Mesendoderm (in vitro differentiated cells): ENCODE results near the gene ASAH2B. TPM values are rescaled to one million over a fixed set of nuclear protein-coding genes. Genes with fewer than 3 reads are reported as not detected.
"Not testable (repeated sequence)": the region's sequence is repeated elsewhere in the genome, so short reads cannot be mapped to it uniquely, and the experiment has no call there.

ENCODE experiments used
- DNase-seq: peaks from one replicate; pipeline ENCODE4 v3.0.0; 2013
- H2AK5ac ChIP-seq: 2 replicates; pipeline ENCODE4 v1.6.1; 2013; ENCODE audit warnings: low read length, inconsistent platforms
- H2BK120ac ChIP-seq: 2 replicates; pipeline ENCODE4 v1.6.1; 2013; ENCODE audit warnings: low read depth, mild to moderate bottlenecking, low read length, moderate library complexity, mixed read lengths
- H2BK15ac ChIP-seq: replicated peaks from 2 replicates; pipeline ENCODE4 v1.6.1; 2013; ENCODE audit warnings: low read depth, mild to moderate bottlenecking, moderate library complexity
- H2BK5ac ChIP-seq: 2 replicates; pipeline ENCODE4 v1.6.1; 2013; ENCODE audit warnings: low read length, inconsistent platforms
- H3K18ac ChIP-seq: 2 replicates; pipeline ENCODE4 v1.6.1; 2013; ENCODE audit warnings: mild to moderate bottlenecking, low read length, mixed read lengths
- H3K23ac ChIP-seq: one replicate; pipeline ENCODE4 v1.6.1; 2013; ENCODE audit warnings: low read length
- H3K27ac ChIP-seq: 2 replicates; pipeline ENCODE4 v1.5.1; 2013; ENCODE audit warnings: low read depth, mild to moderate bottlenecking, inconsistent platforms, low read length, moderate library complexity
- H3K27me3 ChIP-seq: 2 replicates; pipeline ENCODE4 v1.6.1; 2013; ENCODE audit warnings: low read length, control low read depth, mild to moderate bottlenecking, inconsistent platforms; ENCODE audit not compliant: insufficient read depth, poor library complexity
- H3K36me3 ChIP-seq: 2 replicates; pipeline ENCODE4 v1.6.1; 2013; ENCODE audit warnings: low read length, inconsistent platforms; ENCODE audit not compliant: control insufficient read depth, insufficient read depth
- H3K4ac ChIP-seq: one replicate; pipeline ENCODE4 v1.6.1; 2013; ENCODE audit warnings: low read depth, mild to moderate bottlenecking, low read length, moderate library complexity
- H3K4me1 ChIP-seq: 2 replicates; pipeline ENCODE4 v1.6.1; 2013; ENCODE audit warnings: low read depth, low read length, inconsistent platforms; ENCODE audit not compliant: control insufficient read depth
- H3K4me2 ChIP-seq: 2 replicates; pipeline ENCODE4 v1.6.1; 2013; ENCODE audit warnings: low read length
- H3K4me3 ChIP-seq: 2 replicates; pipeline ENCODE4 v1.5.1; 2013; ENCODE audit warnings: mild to moderate bottlenecking, low read length
- H3K56ac ChIP-seq: one replicate; pipeline ENCODE4 v1.6.1; 2013; ENCODE audit warnings: low read length
- H3K79me1 ChIP-seq: 2 replicates; pipeline ENCODE4 v1.6.1; 2013; ENCODE audit warnings: low read length, inconsistent platforms
- H3K79me2 ChIP-seq: 2 replicates; pipeline ENCODE4 v1.6.1; 2013; ENCODE audit warnings: mild to moderate bottlenecking, low read length; ENCODE audit not compliant: control insufficient read depth, insufficient read depth
- H3K9ac ChIP-seq: 2 replicates; pipeline ENCODE4 v1.6.1; 2013; ENCODE audit warnings: low read length, inconsistent platforms
- H4K5ac ChIP-seq: one replicate; pipeline ENCODE4 v1.6.1; 2013; ENCODE audit warnings: low read length
- H4K8ac ChIP-seq: one replicate; pipeline ENCODE4 v1.6.1; 2013; ENCODE audit warnings: low read depth, mild to moderate bottlenecking, control low read depth, low read length, moderate library complexity
- WGBS: extraction: QIAGEN DNeasy Blood & Tissue Kit; methylation state at CpG from one replicate; pipeline ENCODE4 v1.1.7; 2013; ENCODE audit warnings: low lambda C conversion rate, missing lambda C conversion rate; ENCODE audit not compliant: insufficient coverage; ENCODE audit errors: extremely low coverage; 5-methylcytosine and 5-hydroxymethylcytosine counted together
- polyA plus RNA-seq, 2 experiments: library from polyadenylated mRNA; stranded (reverse); fragments of 200-250 nt; gene quantifications; one replicate each; pipeline ENCODE4 v1.2.3, GENCODE V29; 2013

ASAH2B gene
- polyA plus RNA-seq (2013, experiment 1 of 2): 7.7 TPM
- 6.2 TPM for polyA plus RNA-seq (2013, experiment 2 of 2)

DNA sequence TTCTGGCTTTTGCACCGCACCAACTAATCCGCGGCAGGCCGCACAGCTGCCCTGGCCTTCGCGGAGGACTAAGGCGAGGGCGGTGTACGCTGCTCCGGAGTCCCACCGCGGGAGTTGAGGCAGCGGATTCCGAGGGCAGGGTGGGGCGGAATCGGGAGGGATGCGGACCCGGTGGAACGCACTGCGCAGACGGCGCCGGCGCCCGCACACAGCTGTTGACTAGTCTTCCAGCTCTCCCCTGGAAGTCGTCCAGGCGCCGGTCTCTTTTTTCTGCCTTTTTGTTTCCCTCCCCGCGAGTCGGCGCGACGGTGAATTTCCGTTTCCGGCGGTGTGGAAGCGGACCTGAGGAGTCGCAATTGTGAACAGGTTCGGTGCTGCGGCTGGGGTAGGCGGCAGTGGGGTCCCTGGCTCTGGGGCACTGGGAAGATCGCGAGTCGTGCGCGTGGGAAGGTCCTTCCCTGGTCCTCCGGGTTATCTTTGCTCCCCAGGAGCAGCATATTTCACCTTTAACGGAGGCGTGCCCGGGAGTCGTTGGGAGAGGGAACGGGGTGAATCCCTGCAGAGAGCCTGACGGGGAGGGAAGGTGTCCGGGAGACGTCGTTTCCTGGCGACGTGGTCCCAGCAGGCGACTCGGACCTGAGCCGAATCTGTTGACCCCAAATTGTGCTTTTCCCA lies at the start of gene ASAH2B:
TSS of gene ASAH2B (plus strand) at position 319 of the 675 bp plus-strand sequence. CDS start 5,195 bp downstream, outside the sequence.
- no peaks in the 10 kb centered on the region for H3K27me3 ChIP-seq
- WGBS: no CpG with 5 or more reads among the region's 62 CpGs
- H3K79me1 ChIP-seq: no peaks in the 10 kb centered on the region
- peak within 1 kb of the TSS; percentile 70 for H3K4me2 ChIP-seq
- no peak within 1 kb of the TSS for H2AK5ac ChIP-seq
- peak within 1 kb of the TSS; percentile 88 for H3K9ac ChIP-seq
- peak within 1 kb of the TSS; percentile 61 for H3K4me3 ChIP-seq
- DNase-seq: peak; percentile 90
- H2BK120ac ChIP-seq: no peak within 1 kb of the TSS
- no peaks in the 10 kb centered on the region for H3K4me1 ChIP-seq
- H3K36me3 ChIP-seq: no peaks in the 10 kb centered on the region
- peak within 1 kb of the TSS; percentile 88 for H2BK5ac ChIP-seq
- peak within 1 kb of the TSS; percentile 66 for H3K23ac ChIP-seq
- peak within 1 kb of the TSS; percentile 8 for H3K4ac ChIP-seq
- H4K8ac ChIP-seq: no peak within 1 kb of the TSS
- peak within 1 kb of the TSS; percentile 5 for H4K5ac ChIP-seq
- peak within 1 kb of the TSS; percentile 88 for H3K18ac ChIP-seq
- H3K27ac ChIP-seq: peak within 1 kb of the TSS; percentile 29
- peak within 1 kb of the TSS; percentile 98 for H3K56ac ChIP-seq
- no peaks in the 10 kb centered on the region for H3K79me2 ChIP-seq
- no peak within 1 kb of the TSS for H2BK15ac ChIP-seq

GRCh38 chr10:50697819-50698218 lies 41.9 kb upstream of the ASAH2B start:
- H2BK5ac ChIP-seq, H2BK15ac ChIP-seq, H3K18ac ChIP-seq: not testable (repeated sequence)

DNA sequence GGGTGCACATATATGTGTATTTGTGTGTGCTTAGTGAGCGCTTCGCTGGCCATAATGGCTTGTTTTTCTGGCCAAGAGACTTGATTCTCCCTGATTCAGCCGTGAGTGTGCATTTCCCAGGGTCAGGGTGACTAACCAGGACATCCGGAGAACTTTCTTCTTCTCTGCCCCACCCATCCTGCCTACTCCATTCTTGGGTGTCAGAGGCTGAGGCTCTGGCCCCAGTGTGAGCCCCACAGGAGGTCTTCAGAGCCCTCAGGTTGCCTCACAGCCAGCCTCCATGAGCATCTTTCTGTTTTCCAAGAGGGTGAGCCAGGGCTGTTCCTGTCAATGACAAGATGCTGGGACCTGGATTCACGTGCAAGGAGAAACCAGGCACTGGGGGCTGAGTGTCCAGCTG lies 37.8 kb upstream of the ASAH2B start:
- not testable (repeated sequence) for H4K5ac ChIP-seq
- no CpG with 5 or more reads among the region's 5 CpGs for WGBS

More at GRCh38 chr10:50697819-50698218, 41.9 kb upstream of the ASAH2B start:
- H3K36me3 ChIP-seq, H2AK5ac ChIP-seq, H3K4me2 ChIP-seq, H3K4ac ChIP-seq, H4K5ac ChIP-seq, H2BK120ac ChIP-seq, H3K27me3 ChIP-seq, H4K8ac ChIP-seq, DNase-seq, H3K27ac ChIP-seq, H3K9ac ChIP-seq, H3K4me3 ChIP-seq, H3K23ac ChIP-seq, H3K4me1 ChIP-seq, H3K79me2 ChIP-seq, H3K79me1 ChIP-seq, H3K56ac ChIP-seq: not testable (repeated sequence)
- no CpG with 5 or more reads among the region's 4 CpGs for WGBS

DNA sequence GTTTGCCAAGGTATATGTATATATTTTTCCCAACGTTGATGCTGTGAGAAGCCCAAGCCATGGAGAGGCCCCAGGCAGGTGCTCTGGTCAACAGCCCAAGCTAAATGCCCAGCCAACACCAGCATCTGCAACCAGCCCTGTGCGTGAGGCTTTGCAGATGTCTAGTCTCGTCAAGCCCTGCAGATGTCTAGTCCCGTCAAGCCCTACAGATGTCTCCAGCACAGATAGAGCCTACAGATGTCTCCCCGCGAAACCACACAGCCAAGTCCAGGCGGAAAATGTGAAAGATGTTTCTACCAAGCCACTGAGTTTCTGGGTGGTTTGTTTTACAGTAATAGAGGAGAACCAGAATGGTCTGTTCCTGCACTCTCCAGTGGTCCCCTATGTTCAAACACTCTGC lies 36.7 kb upstream of the ASAH2B start:
- H3K23ac ChIP-seq, H3K79me2 ChIP-seq, H3K18ac ChIP-seq, H2BK15ac ChIP-seq, H4K8ac ChIP-seq, H3K27ac ChIP-seq, H3K36me3 ChIP-seq, H3K4ac ChIP-seq, H3K4me2 ChIP-seq, H3K79me1 ChIP-seq, DNase-seq, H3K4me3 ChIP-seq, H2AK5ac ChIP-seq, H2BK5ac ChIP-seq, H3K27me3 ChIP-seq, H4K5ac ChIP-seq, H2BK120ac ChIP-seq, H3K56ac ChIP-seq, H3K4me1 ChIP-seq, H3K9ac ChIP-seq: not testable (repeated sequence)
- WGBS: no CpG with 5 or more reads among the region's 7 CpGs

More for the DNA sequence above, 37.8 kb upstream of the ASAH2B start:
- H3K4me1 ChIP-seq, H3K9ac ChIP-seq, H3K79me2 ChIP-seq, H2BK5ac ChIP-seq, H3K4ac ChIP-seq, DNase-seq, H3K79me1 ChIP-seq, H3K27ac ChIP-seq, H2AK5ac ChIP-seq, H3K27me3 ChIP-seq, H3K56ac ChIP-seq, H2BK15ac ChIP-seq, H2BK120ac ChIP-seq, H3K4me3 ChIP-seq, H3K18ac ChIP-seq, H3K36me3 ChIP-seq, H3K4me2 ChIP-seq, H3K23ac ChIP-seq, H4K8ac ChIP-seq: not testable (repeated sequence)

GRCh38 chr10:50704436-50705079 lies 35.2 kb upstream of the ASAH2B start:
- H3K4me2 ChIP-seq: not testable (repeated sequence)

More at GRCh38 chr10:50704436-50705079, 35.2 kb upstream of the ASAH2B start:
- H3K9ac ChIP-seq, H3K18ac ChIP-seq, H3K4me1 ChIP-seq, H3K4ac ChIP-seq, H2BK120ac ChIP-seq, H3K36me3 ChIP-seq, H2BK5ac ChIP-seq, H3K79me2 ChIP-seq, H2BK15ac ChIP-seq, H3K27ac ChIP-seq, H3K27me3 ChIP-seq, H3K4me3 ChIP-seq, H3K56ac ChIP-seq, DNase-seq, H3K23ac ChIP-seq, H2AK5ac ChIP-seq, H4K8ac ChIP-seq, H3K79me1 ChIP-seq, H4K5ac ChIP-seq: not testable (repeated sequence)
- no CpG with 5 or more reads among the region's 5 CpGs for WGBS
